Keratinocyte (primary cell): ENCODE measurements around the gene CTAGE1.

Experiments used
- CTCF ChIP-seq, 3 experiments: IDR thresholded peaks in 1 of 3; conservative IDR thresholded peaks in 1 of 3; optimal IDR thresholded peaks in 1 of 3; 2 replicates in 2 of 3; 3 replicates in 1 of 3; pipeline versions ENCODE3 to v1.5.1; 2011; ENCODE audit warnings: low read length in 3 of 3, mild to moderate bottlenecking in 3 of 3, moderate library complexity in 2 of 3, control low read depth in 1 of 3, inconsistent platforms in 1 of 3; ENCODE audit not compliant: insufficient read depth in 2 of 3; ENCODE audit errors: extremely low read depth in 1 of 3
- EZH2 ChIP-seq: IDR thresholded peaks from one replicate; pipeline ENCODE4 v1.6.1; 2012; ENCODE audit warnings: inconsistent platforms, mild to moderate bottlenecking, low read length, moderate library complexity

DNA sequence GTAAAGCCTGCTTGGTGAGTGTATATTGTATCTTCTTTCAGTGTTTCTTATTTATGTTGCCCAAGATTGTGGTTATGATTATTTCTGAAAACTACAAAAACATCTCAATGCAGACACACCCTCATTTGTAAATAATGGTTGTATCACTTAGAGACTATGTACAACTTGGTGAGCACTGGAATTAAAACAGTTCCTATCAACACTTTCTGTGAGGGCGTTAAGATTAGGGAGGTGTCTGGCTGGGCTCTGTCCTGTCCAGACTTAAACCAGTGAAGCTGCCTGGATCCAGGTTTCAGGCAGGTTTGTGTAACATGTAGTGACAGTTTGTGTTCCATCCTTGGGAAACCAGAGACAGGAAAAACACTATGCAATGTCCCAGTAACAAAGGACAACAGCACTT lies 49.7 kb downstream of the CTAGE1 start:
- TF ChIP-seq CTCF (optimal IDR thresholded peaks at IDR 0.05 in 1 of 3, IDR thresholded peaks at IDR 0.05 in 1 of 3, conservative IDR thresholded peaks at IDR 0.05 in 1 of 3; ENCODE audit: extremely low read depth in 1 of 3, insufficient read depth in 2 of 3, low read length in 3 of 3) (no peak), EZH2 (no peak)
